Loucy (cell line): Measurements from ENCODE around the gene VPS8.

Experiments
- H2AFZ ChIP-seq: fragments of 200-600 bp; sonication (generic); 2 replicates; pipeline ENCODE4 v1.6.0; 2016; ENCODE audit warnings: antibody characterized with exemption, mild to moderate bottlenecking, low read length, moderate library complexity
- H3F3A ChIP-seq: fragments of 200-600 bp; 2 replicates; pipeline ENCODE4 v1.6.0; 2016; ENCODE audit warnings: antibody characterized with exemption, low read depth, mild to moderate bottlenecking
- H3K27me3 ChIP-seq: fragments of 200-600 bp; sonication (generic); 2 replicates; pipeline ENCODE4 v1.6.1; 2014; ENCODE audit warnings: low read length, mild to moderate bottlenecking; ENCODE audit not compliant: insufficient read depth, poor library complexity, severe bottlenecking
- H3K36me3 ChIP-seq: fragments of 200-600 bp; sonication (generic); 2 replicates; pipeline ENCODE4 v1.6.1; 2016; ENCODE audit warnings: low read length; ENCODE audit not compliant: insufficient read depth
- H3K4me1 ChIP-seq: fragments of 200-600 bp; sonication (generic); 2 replicates; pipeline ENCODE4 v1.5.1; 2014; ENCODE audit warnings: low read length, mild to moderate bottlenecking; ENCODE audit not compliant: insufficient read depth, poor library complexity, severe bottlenecking
- H3K4me2 ChIP-seq: fragments of 200-600 bp; sonication (generic); 2 replicates; pipeline ENCODE4 v1.6.0; 2014; ENCODE audit warnings: antibody characterized with exemption, low read length, low read depth, mild to moderate bottlenecking; ENCODE audit not compliant: poor library complexity, severe bottlenecking
- H3K4me3 ChIP-seq: fragments of 200-600 bp; sonication (generic); 2 replicates; pipeline ENCODE4 v1.5.1; 2014; ENCODE audit warnings: low read length, mild to moderate bottlenecking, mixed read lengths; ENCODE audit not compliant: poor library complexity, severe bottlenecking
- H3K79me2 ChIP-seq: fragments of 200-600 bp; sonication (generic); 2 replicates; pipeline ENCODE4 v1.6.1; 2014; ENCODE audit warnings: low read length; ENCODE audit not compliant: insufficient read depth
- H3K9ac ChIP-seq: fragments of 200-600 bp; sonication (generic); 2 replicates; pipeline ENCODE4 v1.6.0; 2014; ENCODE audit warnings: mild to moderate bottlenecking, low read depth, low read length, moderate library complexity; ENCODE audit not compliant: poor library complexity, severe bottlenecking
- H3K9me2 ChIP-seq: fragments of 200-600 bp; sonication (generic); replicated peaks from 2 replicates; pipeline ENCODE4 v1.6.1; 2016; ENCODE audit warnings: low read depth, low read length, mixed read lengths
- H3K9me3 ChIP-seq: fragments of 200-600 bp; sonication (generic); 2 replicates; pipeline ENCODE4 v1.6.1; 2014; ENCODE audit warnings: mild to moderate bottlenecking, antibody characterized with exemption, low read length, low read depth; ENCODE audit not compliant: insufficient read depth
- H4K20me1 ChIP-seq: fragments of 200-600 bp; sonication (generic); 2 replicates; pipeline ENCODE4 v1.6.0; 2014; ENCODE audit warnings: antibody characterized with exemption, low read length, mild to moderate bottlenecking; ENCODE audit not compliant: insufficient read depth, poor library complexity, severe bottlenecking
- CTCF ChIP-seq: fragments of 200-600 bp; sonication (generic); conservative IDR thresholded peaks from 2 replicates; pipeline ENCODE4 v1.5.1; 2014; ENCODE audit warnings: mild to moderate bottlenecking, antibody characterized with exemption, low read length
- EZH2phosphoT487 ChIP-seq: fragments of 200-600 bp; IDR thresholded peaks from 2 replicates; pipeline ENCODE4 v1.6.1; 2018; ENCODE audit warnings: antibody characterized with exemption, mild to moderate bottlenecking, moderate library complexity, borderline replicate concordance

Gene VPS8

GRCh38 chr3:184798120-184798519 is 13.8 kb upstream of the VPS8 start:
- H3K4me2 ChIP-seq, result no peak overlapping the region
- H2AFZ ChIP-seq, result no peak overlapping the region
- no peaks in the 10 kb centered on the region for H3K36me3 ChIP-seq
- H3K9ac ChIP-seq, result no peak overlapping the region
- no peaks in the 10 kb centered on the region for H3F3A ChIP-seq
- H3K4me1 ChIP-seq, result peaks cover 7% of the 10 kb centered on the region
- no peaks in the 10 kb centered on the region for H3K27me3 ChIP-seq
- H3K9me2 ChIP-seq, result no peaks in the 10 kb centered on the region
- no peak overlapping the region for H3K4me3 ChIP-seq
- no peaks in the 10 kb centered on the region for H4K20me1 ChIP-seq
- TF ChIP-seq EZH2phosphoT487 (no peak), CTCF (no peak)
- H3K79me2 ChIP-seq, result no peaks in the 10 kb centered on the region
- H3K9me3 ChIP-seq, result no peaks in the 10 kb centered on the region

- H3K27me3 ChIP-seq, result no peaks in the 10 kb centered on the region
- no peaks in the 10 kb centered on the region for H3K9me3 ChIP-seq
- H3K9me2 ChIP-seq, result no peaks in the 10 kb centered on the region
- peaks cover 2% of the 10 kb centered on the region for H3K4me1 ChIP-seq
- no peaks in the 10 kb centered on the region for H3F3A ChIP-seq
- no peak overlapping the region for H3K9ac ChIP-seq
- H3K4me3 ChIP-seq, result no peak overlapping the region
- no peaks in the 10 kb centered on the region for H3K79me2 ChIP-seq
- no peaks in the 10 kb centered on the region for H3K36me3 ChIP-seq
- H4K20me1 ChIP-seq, result no peaks in the 10 kb centered on the region
- TF ChIP-seq CTCF (no peak), EZH2phosphoT487 (no peak)
- no peak overlapping the region for H3K4me2 ChIP-seq
- no peak overlapping the region for H2AFZ ChIP-seq
These were observed 11.5 kb upstream of the VPS8 start for GRCh38 chr3:184800349-184800930.

GRCh38 chr3:184801241-184801785 is 10.7 kb upstream of the VPS8 start:
- no peak overlapping the region for H3K4me3 ChIP-seq
- no peaks in the 10 kb centered on the region for H3K27me3 ChIP-seq
- no peaks in the 10 kb centered on the region for H3K36me3 ChIP-seq
- TF ChIP-seq EZH2phosphoT487 (no peak), CTCF (no peak)
- H3K79me2 ChIP-seq, result no peaks in the 10 kb centered on the region
- no peak overlapping the region for H3K9ac ChIP-seq
- H3K4me2 ChIP-seq, result no peak overlapping the region
- H2AFZ ChIP-seq, result no peak overlapping the region
- H4K20me1 ChIP-seq, result no peaks in the 10 kb centered on the region
- no peaks in the 10 kb centered on the region for H3K4me1 ChIP-seq
- no peaks in the 10 kb centered on the region for H3F3A ChIP-seq
- H3K9me3 ChIP-seq, result no peaks in the 10 kb centered on the region
- H3K9me2 ChIP-seq, result no peaks in the 10 kb centered on the region
